Central memory CD8-positive, alpha-beta T cell (primary cell): ENCODE measurements around the gene CNOT11.
"Not testable (repeated sequence)": the region's sequence is repeated elsewhere in the genome, so short reads cannot be mapped to it uniquely, and the experiment has no call there.

Source experiments
- ATAC-seq: fragments of 150-1000 bp; cut with Tn5 transposase; replicated peaks from 2 replicates; pipeline ENCODE4 v1.10.0; 2022; ENCODE audit warnings: mild to moderate bottlenecking, moderate FRiP score, moderate number of reproducible peaks; ENCODE audit not compliant: poor library complexity, severe bottlenecking; ENCODE audit errors: extremely low read depth
- DNase-seq, 2 donors: peaks; one replicate each; pipeline ENCODE4 v3.0.0; 2021; ENCODE audit warnings: low spot score in 2 of 2
- H3K27ac Mint-ChIP-seq: one replicate; pipeline ENCODE4 v1.8.0; 2022; ENCODE audit warnings: low read depth, mild to moderate bottlenecking, moderate library complexity, mixed read lengths
- H3K27me3 Mint-ChIP-seq: one replicate; pipeline ENCODE4 v1.8.0; 2022; ENCODE audit warnings: mixed read lengths
- H3K36me3 Mint-ChIP-seq: one replicate; pipeline ENCODE4 v1.8.0; 2022; ENCODE audit warnings: mild to moderate bottlenecking, moderate library complexity, mixed read lengths; ENCODE audit not compliant: insufficient read depth
- H3K4me1 Mint-ChIP-seq: one replicate; pipeline ENCODE4 v1.8.0; 2022; ENCODE audit warnings: mixed read lengths
- H3K4me3 Mint-ChIP-seq: one replicate; pipeline ENCODE4 v1.8.0; 2022; ENCODE audit warnings: mild to moderate bottlenecking, moderate library complexity, mixed read lengths
- H3K9me3 Mint-ChIP-seq: one replicate; pipeline ENCODE4 v1.8.0; 2022; ENCODE audit warnings: mixed read lengths

CNOT11 gene

DNA sequence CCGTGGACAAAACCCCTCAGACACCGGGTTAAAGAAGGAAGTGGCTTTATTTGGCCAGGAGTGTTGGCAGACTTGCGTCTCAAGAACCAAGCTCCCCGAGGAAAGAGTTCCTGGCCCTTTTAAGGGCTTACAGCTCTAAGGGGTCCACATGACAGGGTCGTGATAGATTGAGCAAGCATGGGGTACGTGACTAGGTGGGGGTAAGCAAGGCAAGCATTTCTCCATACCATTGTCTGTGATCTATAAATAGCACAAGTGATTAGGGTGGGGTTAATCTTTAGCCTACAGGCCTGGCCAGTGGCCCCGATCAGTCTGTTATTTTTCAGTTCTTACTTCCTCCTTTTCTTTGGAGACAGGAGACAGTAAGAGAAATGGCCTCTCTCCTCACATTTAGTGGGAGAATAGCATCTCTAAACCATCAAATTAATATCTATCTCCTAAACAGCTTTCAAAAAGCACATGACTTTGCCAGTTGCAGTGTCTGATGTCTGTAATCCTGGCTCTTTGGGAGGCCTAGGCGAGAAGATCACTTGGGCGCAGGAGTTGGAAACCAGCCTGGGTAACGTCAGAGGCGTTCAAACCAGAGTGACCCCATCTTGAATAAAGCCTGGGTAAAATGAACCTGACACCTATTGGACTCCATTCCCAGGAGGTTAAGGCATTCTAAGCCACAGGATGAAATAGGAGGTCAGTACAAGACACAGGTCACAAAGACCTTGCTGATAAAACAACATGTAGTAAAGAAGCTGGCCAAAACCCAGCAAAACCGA is 18.3 kb upstream of the CNOT11 start:
- no peaks in the 10 kb centered on the region for H3K27me3 Mint-ChIP-seq
- DNase-seq (no peak), ATAC-seq (no peak)
- H3K9me3 Mint-ChIP-seq: no peaks in the 10 kb centered on the region
- no peaks in the 10 kb centered on the region for H3K36me3 Mint-ChIP-seq
- no peak overlapping the region for H3K27ac Mint-ChIP-seq
- no peak overlapping the region for H3K4me3 Mint-ChIP-seq
- peaks cover 5% of the 10 kb centered on the region for H3K4me1 Mint-ChIP-seq

- H3K27me3 Mint-ChIP-seq, H3K36me3 Mint-ChIP-seq, DNase-seq, H3K27ac Mint-ChIP-seq, H3K4me3 Mint-ChIP-seq, H3K9me3 Mint-ChIP-seq, ATAC-seq: not testable (repeated sequence)
- peaks cover 13% of the 10 kb centered on the region for H3K4me1 Mint-ChIP-seq
Measured at GRCh38 chr2:101235956-101236355, 16.7 kb upstream of the CNOT11 start.

DNA sequence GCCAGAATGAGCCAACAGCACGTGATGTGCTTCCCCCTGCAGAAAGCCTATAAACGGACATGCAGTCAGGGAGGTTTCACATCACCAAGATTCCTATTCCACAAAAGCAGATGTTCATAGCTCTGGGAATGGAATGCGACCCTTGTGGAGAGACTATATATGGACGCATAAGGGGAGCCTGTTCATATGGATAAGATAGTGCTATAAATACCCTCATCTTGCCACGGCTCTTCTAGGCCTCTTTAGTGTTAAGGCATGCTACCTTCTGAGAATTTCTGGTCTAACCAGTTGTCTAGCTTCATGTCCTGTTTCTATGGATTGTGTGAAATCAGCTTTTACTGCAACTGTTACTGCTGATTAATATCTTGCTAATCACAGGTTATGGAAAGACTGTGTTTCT is 14.7 kb upstream of the CNOT11 start:
- not testable (repeated sequence) for H3K9me3 Mint-ChIP-seq, ATAC-seq, H3K4me1 Mint-ChIP-seq

DNA sequence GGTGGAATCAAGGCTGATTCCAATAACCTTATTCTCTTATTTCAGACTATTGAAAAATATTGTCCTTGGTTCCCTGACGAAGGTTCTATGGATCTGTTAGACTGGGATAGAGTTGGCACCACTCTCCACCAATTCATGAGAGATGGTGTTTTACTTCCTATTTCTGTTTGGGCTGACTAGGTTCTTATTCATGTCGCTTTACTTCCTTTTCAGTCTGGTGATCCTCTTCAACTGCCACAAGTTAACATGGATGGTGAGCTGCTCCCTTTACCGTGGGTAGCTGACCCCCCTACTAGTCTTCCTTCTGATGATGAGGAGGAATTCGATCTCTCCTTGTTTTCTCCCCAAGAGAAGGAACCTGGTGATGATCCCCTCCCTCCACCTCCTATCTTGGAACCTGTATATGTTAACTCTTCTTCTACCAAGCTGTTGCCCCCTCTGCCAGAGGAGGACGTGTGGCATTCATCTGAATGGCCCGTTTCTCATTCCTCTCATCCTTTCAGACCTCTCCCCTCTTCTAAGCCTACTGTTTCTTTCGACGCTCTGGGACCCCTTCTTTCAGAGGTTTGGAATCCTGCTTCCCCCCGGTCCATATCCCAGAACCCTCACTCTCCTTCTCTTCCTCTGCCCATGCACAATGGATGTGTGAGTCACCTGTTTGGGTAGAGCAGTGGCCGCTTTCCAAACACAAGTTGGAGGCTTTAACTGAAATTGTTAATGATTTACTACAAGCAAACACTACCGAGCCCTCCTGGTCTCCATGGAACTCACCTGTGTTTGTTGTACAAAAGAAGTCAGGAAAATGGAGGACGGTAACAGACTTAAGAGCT is 13.5 kb upstream of the CNOT11 start:
- no peak for DNase-seq

More for the DNA sequence above, 14.7 kb upstream of the CNOT11 start:
- not testable (repeated sequence) for H3K36me3 Mint-ChIP-seq, DNase-seq, H3K27me3 Mint-ChIP-seq, H3K27ac Mint-ChIP-seq, H3K4me3 Mint-ChIP-seq

GRCh38 chr2:101239760-101240118 is 12.9 kb upstream of the CNOT11 start:
- not testable (repeated sequence) for H3K36me3 Mint-ChIP-seq, H3K9me3 Mint-ChIP-seq, H3K27ac Mint-ChIP-seq, H3K27me3 Mint-ChIP-seq, H3K4me1 Mint-ChIP-seq, ATAC-seq, DNase-seq, H3K4me3 Mint-ChIP-seq

More for the DNA sequence above, 13.5 kb upstream of the CNOT11 start:
- Mint-ChIP-seq H3K36me3 (no peaks in the 10 kb centered on the region), H3K4me1 (peaks cover 9% of the 10 kb centered on the region), H3K27ac (no peak overlapping the region), H3K9me3 (no peaks in the 10 kb centered on the region), H3K4me3 (no peak overlapping the region), H3K27me3 (no peaks in the 10 kb centered on the region)
- no peak for ATAC-seq

DNA sequence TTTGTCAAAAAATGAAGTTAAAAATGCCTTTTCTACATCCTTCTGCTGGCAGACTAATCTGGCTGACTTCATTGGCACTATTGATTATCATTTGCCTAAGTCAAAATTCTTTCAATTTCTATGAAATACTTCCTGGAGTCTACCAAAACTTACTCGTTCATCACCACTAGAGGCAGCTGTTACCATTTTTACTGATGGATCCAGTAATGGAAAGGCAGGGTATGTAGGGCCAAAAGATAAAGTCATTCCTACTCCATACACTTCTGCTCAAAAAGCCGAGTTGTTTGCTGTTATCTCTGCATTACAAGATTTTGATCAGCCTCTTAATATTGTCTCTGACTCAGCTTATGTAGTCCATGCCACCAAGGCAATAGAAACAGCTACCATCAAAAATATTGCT is 12.0 kb upstream of the CNOT11 start:
- not testable (repeated sequence) for H3K36me3 Mint-ChIP-seq, H3K4me1 Mint-ChIP-seq, H3K9me3 Mint-ChIP-seq, H3K4me3 Mint-ChIP-seq, DNase-seq, H3K27me3 Mint-ChIP-seq, ATAC-seq, H3K27ac Mint-ChIP-seq

DNA sequence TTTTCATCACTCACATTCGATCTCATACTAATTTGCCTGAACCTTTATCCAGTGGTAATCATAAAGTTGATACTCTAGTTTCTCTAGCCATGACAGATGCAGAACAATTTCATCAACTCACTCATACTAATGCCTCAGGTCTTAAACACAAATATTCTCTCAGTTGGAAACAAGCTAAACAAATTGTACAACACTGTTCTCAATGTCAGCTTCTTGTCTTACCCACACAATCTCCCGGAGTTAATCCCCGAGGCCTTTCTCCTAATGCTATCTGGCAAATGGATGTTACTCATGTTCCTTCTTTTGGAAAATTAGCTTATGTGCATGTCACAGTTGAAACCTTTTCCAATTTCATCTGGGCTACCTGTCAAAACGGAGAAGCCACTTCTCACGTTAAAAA is 11.5 kb upstream of the CNOT11 start:
- H3K27ac Mint-ChIP-seq: no peak overlapping the region
- H3K36me3 Mint-ChIP-seq: no peaks in the 10 kb centered on the region
- no peaks in the 10 kb centered on the region for H3K9me3 Mint-ChIP-seq
- no peak for DNase-seq
- no peak overlapping the region for H3K4me3 Mint-ChIP-seq
- ATAC-seq: no peak
- no peaks in the 10 kb centered on the region for H3K27me3 Mint-ChIP-seq
- peaks cover 9% of the 10 kb centered on the region for H3K4me1 Mint-ChIP-seq

DNA sequence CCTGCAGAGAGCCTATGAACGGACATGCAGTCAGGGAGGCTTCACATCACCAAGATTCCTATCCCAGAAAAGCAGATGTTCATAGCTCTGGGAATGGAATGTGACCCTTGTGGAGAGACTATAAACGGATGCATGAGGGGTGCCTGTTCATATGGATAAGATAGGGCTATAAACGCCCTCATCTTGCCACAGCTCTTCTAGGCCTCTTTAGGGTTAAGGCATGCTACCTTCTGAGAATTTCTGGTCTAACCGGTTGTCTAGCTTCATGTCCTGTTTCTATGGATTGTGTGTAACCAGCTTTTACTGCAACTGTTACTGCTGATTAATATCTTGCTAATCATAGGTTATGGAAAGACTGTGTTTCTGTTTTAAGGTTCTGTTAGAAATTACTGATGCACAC is 8.3 kb upstream of the CNOT11 start:
- H3K27ac Mint-ChIP-seq: not testable (repeated sequence)

GRCh38 chr2:101244899-101245298 is 7.8 kb upstream of the CNOT11 start:
- H3K4me3 Mint-ChIP-seq, H3K36me3 Mint-ChIP-seq, H3K27me3 Mint-ChIP-seq, H3K27ac Mint-ChIP-seq, H3K9me3 Mint-ChIP-seq, ATAC-seq, DNase-seq, H3K4me1 Mint-ChIP-seq: not testable (repeated sequence)

More for the DNA sequence above, 8.3 kb upstream of the CNOT11 start:
- H3K27me3 Mint-ChIP-seq, DNase-seq, ATAC-seq, H3K36me3 Mint-ChIP-seq, H3K9me3 Mint-ChIP-seq, H3K4me1 Mint-ChIP-seq, H3K4me3 Mint-ChIP-seq: not testable (repeated sequence)

- H3K36me3 Mint-ChIP-seq, ATAC-seq, H3K27ac Mint-ChIP-seq, DNase-seq, H3K27me3 Mint-ChIP-seq, H3K4me3 Mint-ChIP-seq, H3K9me3 Mint-ChIP-seq, H3K4me1 Mint-ChIP-seq: not testable (repeated sequence)
Measured at GRCh38 chr2:101245468-101245867, 7.2 kb upstream of the CNOT11 start.

DNA sequence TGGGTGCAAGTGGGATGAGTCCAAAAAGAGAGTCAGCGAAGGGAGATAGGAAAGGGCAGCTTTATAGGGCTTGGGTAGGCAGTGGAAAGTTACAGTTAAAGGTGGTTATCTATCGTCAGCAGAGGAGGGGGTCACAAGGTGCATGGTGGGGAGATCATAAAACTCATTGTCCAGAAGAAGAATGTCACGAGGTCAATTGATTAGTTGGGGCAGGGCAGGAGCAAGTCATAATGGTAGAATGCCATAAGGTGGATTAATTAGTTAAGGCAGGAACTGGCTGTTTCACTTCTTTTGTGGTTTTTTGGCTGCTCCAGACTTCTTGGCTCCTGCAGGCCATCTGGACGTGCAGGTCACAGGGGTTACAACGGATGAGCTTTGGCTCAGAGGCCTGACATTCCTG is 3.9 kb upstream of the CNOT11 start:
- not testable (repeated sequence) for DNase-seq, H3K27ac Mint-ChIP-seq, H3K27me3 Mint-ChIP-seq, H3K9me3 Mint-ChIP-seq, ATAC-seq, H3K4me3 Mint-ChIP-seq
- peaks cover 13% of the 10 kb centered on the region for H3K4me1 Mint-ChIP-seq
- H3K36me3 Mint-ChIP-seq: peaks cover 12% of the 10 kb centered on the region

DNA sequence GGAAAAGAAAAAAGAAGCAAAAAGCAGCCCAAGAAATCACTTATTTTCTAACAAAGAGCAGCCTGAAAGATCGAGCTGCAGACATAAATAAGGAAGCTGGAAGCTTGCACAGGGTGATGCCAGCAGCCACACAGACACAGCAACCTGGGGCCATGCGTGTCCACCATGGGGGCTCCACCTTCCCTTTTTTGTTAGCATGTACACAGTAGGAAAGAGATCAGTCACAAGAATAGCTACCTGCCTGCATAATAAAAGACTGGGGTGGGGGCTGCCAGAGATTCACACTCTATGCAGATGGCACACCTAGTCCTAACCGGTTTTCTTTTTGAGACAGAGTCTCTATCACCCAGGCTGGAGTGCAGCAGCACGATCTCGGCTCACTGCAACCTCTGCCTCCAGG is 2.9 kb upstream of the CNOT11 start:
- no peak overlapping the region for H3K4me3 Mint-ChIP-seq
- H3K27me3 Mint-ChIP-seq: no peaks in the 10 kb centered on the region
- ATAC-seq (no peak), DNase-seq (no peak)
- no peaks in the 10 kb centered on the region for H3K9me3 Mint-ChIP-seq
- peaks cover 13% of the 10 kb centered on the region for H3K36me3 Mint-ChIP-seq
- peaks cover 24% of the 10 kb centered on the region for H3K4me1 Mint-ChIP-seq
- H3K27ac Mint-ChIP-seq: no peak overlapping the region

- not testable (repeated sequence) for H3K27me3 Mint-ChIP-seq, H3K9me3 Mint-ChIP-seq, H3K27ac Mint-ChIP-seq, DNase-seq, ATAC-seq
- Mint-ChIP-seq H3K4me1 (peaks cover 37% of the 10 kb centered on the region), H3K36me3 (peaks cover 18% of the 10 kb centered on the region), H3K4me3 (peak overlapping the region; percentile 98)
Measured at GRCh38 chr2:101251246-101251781, 1.4 kb upstream of the CNOT11 start.
